ENCODE data around the gene ASZ1.

ASZ1 gene

GRCh38 chr7:117372073-117372472, 55.2 kb downstream of the ASZ1 start:
- TF ChIP-seq CTCF (IDR thresholded peaks at IDR 0.05; ENCODE audit: insufficient read depth, low read length) (no peak), POLR2AphosphoS5 (IDR thresholded peaks at IDR 0.05; ENCODE audit: low read depth) (no peak), REST (IDR thresholded peaks at IDR 0.05; ENCODE audit: insufficient replicate concordance, low read depth) (no peak), SPI1 (IDR thresholded peaks at IDR 0.05; ENCODE audit: borderline replicate concordance, low read depth) (no peak), GABPA (IDR thresholded peaks at IDR 0.05; ENCODE audit: low read depth) (no peak)
- Histone ChIP-seq H3K27ac (replicated peaks) (no peak overlapping the region), H3K27me3 (ENCODE audit: insufficient read depth, poor library complexity, severe bottlenecking) (no peaks in the 10 kb centered on the region), H3K4me3 (replicated peaks; ENCODE audit: insufficient read depth, low read length) (no peak overlapping the region)
- DNase-seq (ENCODE audit: low read depth in 1 of 2, low spot score in 1 of 2) = no peak

DNA sequence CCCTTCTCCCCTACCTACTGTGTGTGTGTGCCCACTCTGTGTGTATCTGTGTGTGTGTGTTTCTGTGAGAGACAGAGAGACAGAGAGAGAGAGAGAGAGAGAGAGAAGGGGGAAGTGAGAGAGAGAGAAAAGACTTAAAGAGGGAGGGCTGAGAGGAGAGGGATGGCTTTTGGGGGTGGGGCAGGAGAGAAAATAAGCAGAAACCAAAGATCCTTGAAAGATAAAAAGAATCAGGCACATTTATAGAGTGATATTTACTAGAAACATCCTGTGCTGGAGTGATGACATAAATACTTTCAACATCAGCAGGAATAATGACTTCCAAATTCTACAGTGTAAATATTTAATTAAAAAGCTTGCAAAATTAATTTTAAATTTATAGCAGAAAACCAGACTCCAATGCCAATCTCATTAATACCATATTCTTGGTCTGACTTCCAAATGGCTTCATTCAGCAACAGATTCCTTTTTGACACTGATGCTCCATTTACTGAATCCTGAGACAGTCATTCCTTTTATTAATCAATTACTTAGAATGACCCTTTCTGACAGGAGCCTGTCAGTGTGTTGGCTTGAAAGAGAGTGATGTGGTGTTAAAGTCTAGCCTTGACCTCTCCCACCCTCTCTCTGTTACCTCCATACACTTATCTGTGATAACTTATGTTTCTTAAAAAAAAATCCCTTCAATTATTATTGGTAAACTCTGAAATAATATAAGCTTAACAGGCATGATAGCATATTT, 62.8 kb downstream of the ASZ1 start:
- no peak for DNase-seq (ENCODE audit: low read depth in 1 of 2, low spot score in 1 of 2)

More for the DNA sequence above, 62.8 kb downstream of the ASZ1 start:
- Histone ChIP-seq H3K27ac (replicated peaks) (no peak overlapping the region), H3K27me3 (ENCODE audit: insufficient read depth, poor library complexity, severe bottlenecking) (peaks cover 4% of the 10 kb centered on the region), H3K4me3 (replicated peaks; ENCODE audit: insufficient read depth, low read length) (no peak overlapping the region)
- TF ChIP-seq SPI1 (IDR thresholded peaks at IDR 0.05; ENCODE audit: borderline replicate concordance, low read depth) (no peak), GABPA (IDR thresholded peaks at IDR 0.05; ENCODE audit: low read depth) (no peak), CTCF (IDR thresholded peaks at IDR 0.05; ENCODE audit: insufficient read depth, low read length) (no peak), REST (IDR thresholded peaks at IDR 0.05; ENCODE audit: insufficient replicate concordance, low read depth) (no peak), POLR2AphosphoS5 (IDR thresholded peaks at IDR 0.05; ENCODE audit: low read depth) (no peak)

All from HL-60 (cell line).